HG03521 (cell line): ENCODE data around the gene ZNF556.
"Not testable (repeated sequence)": the region's sequence is repeated elsewhere in the genome, so short reads cannot be mapped to it uniquely, and the experiment has no call there.

ENCODE experiments used
- ATAC-seq: cut with Tn5 transposase; IDR thresholded peaks from one replicate; pipeline ENCODE4 v1.9.1; 2021; ENCODE audit warnings: mild to moderate bottlenecking, moderate library complexity; ENCODE audit not compliant: unreplicated experiment

Gene ZNF556

GRCh38 chr19:2903326-2903725, 36.2 kb downstream of the ZNF556 start:
- not testable (repeated sequence) for ATAC-seq

GRCh38 chr19:2905918-2906519, 38.9 kb downstream of the ZNF556 start:
- no peak for ATAC-seq

GRCh38 chr19:2906631-2907195, 39.6 kb downstream of the ZNF556 start:
- no peak for ATAC-seq

GRCh38 chr19:2912306-2912705, 45.2 kb downstream of the ZNF556 start:
- ATAC-seq, result no peak

DNA sequence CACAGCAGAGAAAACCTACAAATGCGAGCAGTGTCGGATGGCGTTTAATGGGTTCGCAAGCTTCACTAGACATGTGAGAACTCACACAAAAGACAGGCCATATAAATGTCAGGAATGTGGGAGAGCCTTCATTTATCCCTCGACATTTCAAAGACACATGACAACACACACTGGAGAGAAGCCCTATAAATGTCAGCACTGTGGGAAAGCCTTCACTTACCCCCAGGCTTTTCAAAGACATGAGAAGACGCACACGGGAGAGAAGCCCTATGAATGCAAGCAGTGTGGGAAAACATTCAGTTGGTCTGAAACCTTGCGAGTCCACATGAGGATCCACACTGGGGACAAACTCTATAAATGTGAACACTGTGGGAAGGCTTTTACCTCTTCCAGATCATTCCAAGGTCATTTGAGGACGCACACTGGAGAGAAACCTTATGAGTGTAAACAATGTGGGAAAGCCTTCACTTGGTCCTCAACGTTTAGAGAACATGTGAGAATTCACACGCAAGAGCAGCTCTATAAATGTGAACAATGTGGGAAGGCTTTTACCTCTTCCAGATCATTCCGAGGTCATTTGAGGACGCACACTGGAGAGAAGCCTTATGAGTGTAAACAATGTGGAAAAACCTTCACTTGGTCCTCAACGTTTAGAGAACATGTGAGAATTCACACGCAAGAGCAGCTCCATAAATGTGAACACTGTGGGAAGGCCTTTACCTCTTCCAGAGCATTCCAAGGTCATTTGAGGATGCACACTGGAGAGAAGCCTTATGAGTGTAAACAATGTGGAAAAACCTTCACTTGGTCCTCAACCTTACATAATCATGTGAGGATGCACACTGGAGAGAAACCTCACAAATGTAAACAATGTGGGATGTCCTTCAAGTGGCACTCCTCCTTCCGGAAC, 50.4 kb downstream of the ZNF556 start:
- ATAC-seq, result no peak

DNA sequence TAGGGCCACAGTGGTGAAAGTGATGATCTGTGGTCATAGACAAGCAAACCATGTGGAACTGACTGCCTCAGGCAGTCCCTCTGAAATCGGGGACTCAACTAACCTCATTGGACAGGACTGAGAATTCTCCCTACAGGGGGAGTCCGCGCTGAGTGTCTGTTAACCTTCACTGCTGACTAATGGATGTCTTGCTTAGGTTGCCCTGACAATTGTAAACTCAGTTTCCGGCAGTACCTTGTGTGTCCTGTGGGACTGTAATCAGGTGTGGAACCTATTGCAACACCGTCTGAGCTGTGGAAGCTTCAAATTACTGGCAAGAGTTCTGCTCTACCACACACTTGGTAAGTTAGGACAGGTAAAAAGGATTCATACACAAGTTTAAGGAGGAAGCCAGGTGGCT, 55.9 kb downstream of the ZNF556 start:
- ATAC-seq, result no peak

DNA sequence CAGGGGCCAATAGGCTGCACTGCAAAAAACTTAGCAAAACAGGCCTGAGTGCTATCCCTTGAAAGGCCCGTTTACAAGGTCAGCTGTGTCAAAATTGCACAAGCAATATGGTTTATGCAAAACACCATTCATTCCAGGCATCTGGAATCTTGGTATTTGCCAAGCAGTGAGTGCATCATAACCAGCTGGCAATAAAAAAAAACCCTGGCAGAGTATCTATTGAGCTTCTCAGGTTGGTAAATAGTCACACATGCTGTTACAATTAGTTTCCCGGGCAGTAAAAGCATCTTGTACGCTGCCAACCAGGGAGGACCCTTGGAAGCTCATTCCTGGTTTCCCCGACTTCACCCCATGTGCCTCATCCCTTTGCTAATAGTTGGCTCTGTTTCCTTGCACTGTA, 56.4 kb downstream of the ZNF556 start:
- ATAC-seq, result no peak

GRCh38 chr19:2926341-2927031, 59.4 kb downstream of the ZNF556 start:
- no peak for ATAC-seq

DNA sequence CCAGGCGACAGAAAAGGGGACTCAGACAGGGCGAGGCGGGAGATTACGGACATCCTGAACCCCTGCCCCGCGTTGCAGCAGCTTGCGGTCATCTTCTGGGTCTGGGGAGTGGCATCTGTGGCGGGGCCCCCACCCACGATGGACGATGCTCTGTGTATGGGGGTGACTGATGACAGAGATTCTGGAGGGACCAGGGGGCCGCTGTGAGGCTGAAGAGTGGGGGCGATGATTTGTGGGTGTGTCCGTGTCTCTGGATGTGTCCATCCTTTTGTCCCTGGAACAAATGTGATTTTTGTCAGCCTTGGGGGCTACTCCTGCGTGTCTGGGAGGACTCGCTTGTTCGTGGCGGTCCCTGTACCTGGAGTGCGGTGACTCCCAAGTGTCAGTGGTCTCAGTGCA, 59.9 kb downstream of the ZNF556 start:
- ATAC-seq, result no peak
